Karpas-422 (cell line): ENCODE measurements around the gene R3HDML. TPM values are rescaled to one million over a fixed set of nuclear protein-coding genes. Genes with fewer than 3 reads are reported as not detected.

Experiments used
- DNase-seq: peaks from one replicate; pipeline ENCODE4 v3.0.0-alpha.2; 2015
- H2AFZ ChIP-seq: fragments of 200-600 bp; sonication (generic); 2 replicates; pipeline ENCODE4 v1.6.1; 2014; ENCODE audit warnings: antibody characterized with exemption, low read length, mixed read lengths
- H3K27ac ChIP-seq: fragments of 200-600 bp; sonication (generic); 2 replicates; pipeline ENCODE4 v1.5.1; 2014; ENCODE audit warnings: mild to moderate bottlenecking, low read length, moderate library complexity
- H3K27me3 ChIP-seq: fragments of 200-600 bp; sonication (generic); 2 replicates; pipeline ENCODE4 v1.6.1; 2014; ENCODE audit warnings: low read length, mixed read lengths
- H3K36me3 ChIP-seq: fragments of 200-600 bp; sonication (generic); 2 replicates; pipeline ENCODE4 v1.6.1; 2014; ENCODE audit warnings: low read length, mixed read lengths; ENCODE audit not compliant: insufficient read depth
- H3K4me1 ChIP-seq: fragments of 200-600 bp; sonication (generic); 2 replicates; pipeline ENCODE4 v1.6.1; 2014; ENCODE audit warnings: mild to moderate bottlenecking, low read length, mixed read lengths
- H3K4me2 ChIP-seq: fragments of 200-600 bp; sonication (generic); 2 replicates; pipeline ENCODE4 v1.6.1; 2014; ENCODE audit warnings: low read length, low read depth, mild to moderate bottlenecking; ENCODE audit not compliant: poor library complexity, severe bottlenecking
- H3K4me3 ChIP-seq: fragments of 200-600 bp; sonication (generic); 2 replicates; pipeline ENCODE4 v1.5.1; 2014; ENCODE audit warnings: mild to moderate bottlenecking, antibody characterized with exemption, low read length, mixed read lengths
- H3K79me2 ChIP-seq: fragments of 200-600 bp; sonication (generic); 2 replicates; pipeline ENCODE4 v1.6.1; 2014; ENCODE audit warnings: mild to moderate bottlenecking, low read length, mixed read lengths
- H3K9ac ChIP-seq: fragments of 200-600 bp; sonication (generic); 2 replicates; pipeline ENCODE4 v1.6.0; 2014; ENCODE audit warnings: low read length
- H3K9me2 ChIP-seq: fragments of 200-600 bp; sonication (generic), shearing (Covaris generic); replicated peaks from 2 replicates; pipeline ENCODE4 v1.6.0; 2014; ENCODE audit warnings: mild to moderate bottlenecking, low read length, moderate library complexity; ENCODE audit not compliant: insufficient read depth
- H3K9me3 ChIP-seq: fragments of 300-700, 200-600 bp; sonication (generic); 2 replicates; pipeline ENCODE4 v1.6.1; 2014; ENCODE audit warnings: low read length, mixed read lengths
- H4K20me1 ChIP-seq: fragments of 200-600 bp; sonication (generic); 2 replicates; pipeline ENCODE4 v1.6.1; 2014; ENCODE audit warnings: mild to moderate bottlenecking, antibody characterized with exemption, low read length, low read depth; ENCODE audit not compliant: insufficient read depth
- total RNA-seq: library from RNA; depleted of rRNA; stranded (reverse); fragments of >200 nt; shearing (Covaris generic); gene quantifications from 2 replicates; pipeline ENCODE4 v1.2.3, GENCODE V29; 2014; ENCODE audit warnings: low replicate concordance

Gene R3HDML
- total RNA-seq, 1 experiment from 2014 or later: not detected

DNA sequence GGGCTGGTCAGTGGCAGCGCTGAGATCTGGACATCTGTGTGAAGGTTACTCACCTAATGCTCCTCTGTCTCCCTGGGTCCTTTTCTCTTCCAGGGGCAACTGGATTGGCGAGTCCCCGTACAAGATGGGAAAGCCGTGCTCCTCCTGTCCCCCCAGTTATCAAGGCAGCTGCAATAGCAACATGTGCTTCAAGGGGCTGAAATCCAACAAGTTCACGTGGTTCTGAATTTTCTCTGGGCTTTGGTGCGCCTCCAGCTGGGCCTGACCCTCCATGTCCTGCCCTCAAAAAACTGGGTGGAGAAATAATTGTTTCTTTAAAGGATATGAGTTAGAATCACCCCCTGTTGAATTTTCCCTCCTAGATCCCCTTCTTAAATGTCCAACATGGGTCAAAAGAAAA lies 13.7 kb downstream of the R3HDML start:
- no peaks in the 10 kb centered on the region for H3K9me3 ChIP-seq
- no peaks in the 10 kb centered on the region for H3K4me1 ChIP-seq
- no peaks in the 10 kb centered on the region for H3K9me2 ChIP-seq
- no peaks in the 10 kb centered on the region for H4K20me1 ChIP-seq
- H3K27ac ChIP-seq: no peak overlapping the region
- no peak overlapping the region for H3K4me3 ChIP-seq
- H2AFZ ChIP-seq: no peak overlapping the region
- no peaks in the 10 kb centered on the region for H3K36me3 ChIP-seq
- no peak overlapping the region for H3K9ac ChIP-seq
- H3K79me2 ChIP-seq: no peaks in the 10 kb centered on the region
- H3K27me3 ChIP-seq: no peaks in the 10 kb centered on the region
- no peak for DNase-seq
- H3K4me2 ChIP-seq: no peak overlapping the region

DNA sequence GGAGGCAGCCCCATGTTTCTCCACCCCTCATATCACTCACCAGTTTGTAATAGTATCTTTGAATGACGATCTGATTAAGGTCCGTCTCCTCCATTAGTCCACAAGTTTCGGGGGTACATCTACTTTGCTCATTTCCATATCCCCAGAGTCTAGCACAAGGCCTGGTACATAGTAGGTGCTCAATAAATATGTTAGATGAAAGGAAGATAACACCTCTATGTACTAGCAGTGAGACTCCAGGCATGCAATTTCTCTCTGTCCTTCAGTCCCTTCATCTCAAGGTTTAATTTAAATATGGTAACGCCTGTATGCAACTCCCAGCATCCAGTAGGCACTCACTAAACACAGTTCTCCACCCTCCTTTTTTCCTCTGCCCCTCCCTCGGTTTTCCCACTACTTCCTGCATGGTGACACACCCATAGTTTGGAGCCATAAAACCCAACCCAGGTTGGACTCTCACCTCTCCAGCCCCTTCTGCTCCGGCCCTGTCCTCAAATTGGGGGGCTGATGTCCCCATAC lies 18.2 kb downstream of the R3HDML start:
- H4K20me1 ChIP-seq: no peaks in the 10 kb centered on the region
- H3K4me2 ChIP-seq: no peak overlapping the region

DNA sequence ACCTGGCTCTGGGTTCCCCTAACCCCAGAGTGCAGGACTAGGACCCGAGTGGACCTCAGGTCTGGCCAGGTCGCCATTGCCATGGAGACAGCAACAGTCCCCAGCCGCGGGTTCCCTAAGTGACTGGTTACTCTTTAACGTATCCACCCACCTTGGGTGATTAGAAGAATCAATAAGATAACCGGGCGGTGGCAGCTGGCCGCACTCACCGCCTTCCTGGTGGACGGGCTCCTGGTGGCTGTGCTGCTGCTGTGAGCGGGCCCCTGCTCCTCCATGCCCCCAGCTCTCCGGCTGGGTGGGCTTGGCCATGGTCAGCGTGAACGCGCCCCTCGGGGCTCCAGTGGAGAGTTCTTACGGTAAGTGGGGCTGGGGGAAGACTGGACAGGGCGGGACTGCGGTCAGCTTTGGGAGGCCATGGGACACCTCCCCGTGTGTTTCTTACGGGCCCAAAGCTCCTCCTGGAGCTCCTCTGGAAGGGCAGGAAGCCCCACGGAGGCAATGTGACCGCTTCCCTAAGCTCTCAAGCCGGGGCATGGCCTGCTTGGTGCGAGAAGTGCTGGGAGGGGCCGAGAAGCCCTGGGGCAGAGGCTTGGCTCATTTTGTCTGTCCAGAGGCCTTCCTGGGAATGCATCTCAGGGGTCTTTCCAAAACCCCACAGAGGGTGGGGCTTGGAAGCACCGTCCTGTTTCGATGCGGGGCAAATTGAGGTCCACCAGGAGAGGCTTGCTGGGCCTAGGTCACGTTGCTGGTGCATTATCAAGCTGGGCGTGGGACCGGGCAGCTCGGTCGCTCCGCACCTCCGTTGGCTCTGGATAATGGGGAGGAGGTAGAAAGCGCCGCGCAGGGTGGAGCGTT lies 18.9 kb downstream of the R3HDML start, which contains the start of gene HNF4A:
Gene HNF4A, plus strand, starts transcription at position 202 of the 855 bp plus-strand sequence. Its CDS starts 106 bp downstream, at position 308.
- H2AFZ ChIP-seq: no peak within 1 kb of the TSS
- no peaks in the 10 kb centered on the region for H3K4me1 ChIP-seq
- H3K9ac ChIP-seq: no peak within 1 kb of the TSS
- no peaks in the 10 kb centered on the region for H4K20me1 ChIP-seq
- H3K4me3 ChIP-seq: no peak within 1 kb of the TSS
- no peaks in the 10 kb centered on the region for H3K9me3 ChIP-seq
- no peak within 1 kb of the TSS for H3K4me2 ChIP-seq
- H3K36me3 ChIP-seq: no peaks in the 10 kb centered on the region
- H3K27ac ChIP-seq: no peak within 1 kb of the TSS
- no peaks in the 10 kb centered on the region for H3K79me2 ChIP-seq
- H3K27me3 ChIP-seq: no peaks in the 10 kb centered on the region
- H3K9me2 ChIP-seq: no peaks in the 10 kb centered on the region
- no peak for DNase-seq

More for the DNA sequence above, 18.2 kb downstream of the R3HDML start:
- H3K9me3 ChIP-seq: no peaks in the 10 kb centered on the region
- H3K9ac ChIP-seq: no peak overlapping the region
- no peaks in the 10 kb centered on the region for H3K9me2 ChIP-seq
- H3K79me2 ChIP-seq: no peaks in the 10 kb centered on the region
- H3K27ac ChIP-seq: no peak overlapping the region
- DNase-seq: no peak
- no peaks in the 10 kb centered on the region for H3K27me3 ChIP-seq
- H3K4me1 ChIP-seq: no peaks in the 10 kb centered on the region
- no peak overlapping the region for H2AFZ ChIP-seq
- no peaks in the 10 kb centered on the region for H3K36me3 ChIP-seq
- no peak overlapping the region for H3K4me3 ChIP-seq

DNA sequence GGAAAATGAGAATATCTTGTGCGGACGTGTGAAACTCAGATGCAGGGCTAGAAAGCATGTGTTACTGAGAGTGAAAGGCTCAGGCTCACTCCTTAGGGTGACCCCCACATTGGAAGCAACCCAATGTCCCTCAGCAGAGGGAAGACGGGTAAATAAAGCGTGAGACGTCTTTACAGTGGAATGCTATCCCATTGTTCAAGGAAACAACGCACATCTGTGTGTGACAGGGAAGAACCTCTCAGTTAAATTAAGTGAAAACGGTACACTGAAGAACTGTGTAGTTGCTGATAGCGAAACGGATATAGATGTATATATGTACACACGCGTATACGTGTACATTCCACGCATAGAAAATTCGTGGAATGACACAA lies 19.5 kb downstream of the R3HDML start:
- Histone ChIP-seq H3K4me1 (no peaks in the 10 kb centered on the region), H3K4me2 (no peak overlapping the region), H2AFZ (no peak overlapping the region), H3K9ac (no peak overlapping the region), H3K79me2 (no peaks in the 10 kb centered on the region), H3K36me3 (no peaks in the 10 kb centered on the region), H3K27ac (no peak overlapping the region), H3K9me2 (no peaks in the 10 kb centered on the region), H3K9me3 (no peaks in the 10 kb centered on the region), H4K20me1 (no peaks in the 10 kb centered on the region), H3K27me3 (no peaks in the 10 kb centered on the region), H3K4me3 (no peak overlapping the region)
- no peak for DNase-seq

DNA sequence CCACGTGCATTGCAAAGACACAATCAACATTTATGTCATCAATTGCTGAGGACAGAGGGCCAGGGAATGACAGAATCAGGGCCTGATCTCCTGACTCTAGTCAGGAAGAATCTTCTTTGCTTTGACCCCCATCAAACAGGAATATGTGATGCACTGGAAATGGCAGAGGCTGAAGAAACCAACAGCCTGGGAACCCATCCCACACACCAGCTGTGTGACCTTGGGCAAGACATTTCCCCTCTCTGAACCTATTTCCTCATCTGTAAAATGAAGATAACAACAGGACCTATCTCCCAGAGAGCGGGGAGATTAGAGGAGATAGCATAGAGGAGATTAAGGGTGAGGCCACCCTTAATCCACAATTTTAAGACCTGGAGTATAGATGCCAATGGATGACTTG lies 20.2 kb downstream of the R3HDML start:
- no peak for DNase-seq
- Histone ChIP-seq H3K4me2 (no peak overlapping the region), H3K79me2 (no peaks in the 10 kb centered on the region), H3K9me3 (no peaks in the 10 kb centered on the region), H3K27me3 (no peaks in the 10 kb centered on the region), H4K20me1 (no peaks in the 10 kb centered on the region), H3K4me3 (no peak overlapping the region), H3K9me2 (no peaks in the 10 kb centered on the region), H3K4me1 (no peaks in the 10 kb centered on the region), H3K36me3 (no peaks in the 10 kb centered on the region), H2AFZ (no peak overlapping the region), H3K27ac (no peak overlapping the region), H3K9ac (no peak overlapping the region)

DNA sequence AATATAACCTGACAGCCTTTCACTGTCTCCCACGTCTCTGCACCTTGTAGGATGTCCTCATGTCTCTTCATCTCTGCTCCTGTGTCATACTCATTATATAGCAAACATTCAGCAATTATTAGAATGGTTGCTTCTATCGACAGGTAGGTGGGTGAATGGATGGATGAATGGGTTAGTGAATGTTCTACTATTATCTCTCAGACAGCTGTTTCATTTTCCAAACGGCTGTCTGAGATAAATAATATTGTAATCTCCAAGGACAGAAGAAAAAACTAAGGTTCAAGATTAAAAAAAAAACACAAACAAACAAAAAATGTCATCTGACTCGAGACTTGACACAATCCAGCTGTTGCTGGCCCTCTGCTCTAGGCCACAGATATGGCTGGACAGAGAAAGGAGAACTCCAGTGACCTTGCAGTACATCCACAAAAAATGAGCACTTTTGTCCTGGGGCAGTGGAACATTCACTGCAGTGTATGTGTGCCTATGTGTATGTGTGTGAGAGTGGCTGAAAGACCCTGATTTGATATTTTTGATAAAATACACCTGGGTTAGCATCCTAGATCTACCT lies 20.8 kb downstream of the R3HDML start:
- H3K9me2 ChIP-seq: no peaks in the 10 kb centered on the region
- no peaks in the 10 kb centered on the region for H3K36me3 ChIP-seq
- H4K20me1 ChIP-seq: no peaks in the 10 kb centered on the region
- no peak overlapping the region for H3K4me2 ChIP-seq
- H3K4me1 ChIP-seq: no peaks in the 10 kb centered on the region
- H3K79me2 ChIP-seq: no peaks in the 10 kb centered on the region
- H3K27me3 ChIP-seq: no peaks in the 10 kb centered on the region
- no peak overlapping the region for H3K4me3 ChIP-seq
- no peak overlapping the region for H2AFZ ChIP-seq
- no peak overlapping the region for H3K27ac ChIP-seq
- no peak overlapping the region for H3K9ac ChIP-seq
- H3K9me3 ChIP-seq: no peaks in the 10 kb centered on the region
- DNase-seq: no peak

DNA sequence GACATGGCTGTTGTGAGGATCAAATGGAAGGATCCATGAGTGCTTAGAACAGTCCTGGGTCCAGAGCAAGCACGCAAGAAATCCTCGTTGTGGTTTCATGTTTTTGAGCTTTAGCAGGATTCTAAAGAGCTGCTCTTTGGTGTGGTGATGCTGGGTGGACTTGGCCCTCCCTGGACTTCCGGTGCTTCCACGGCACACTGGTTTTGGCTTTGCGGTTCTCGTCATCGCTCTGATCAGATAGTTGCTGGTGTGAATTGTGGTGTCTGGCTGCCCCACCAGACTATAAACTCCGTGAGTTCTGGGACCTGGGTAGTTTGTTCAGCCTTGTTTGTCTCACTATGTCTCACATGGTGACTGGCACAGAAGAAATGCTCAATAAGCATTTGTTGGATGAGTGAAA lies 21.9 kb downstream of the R3HDML start:
- H3K4me1 ChIP-seq: no peaks in the 10 kb centered on the region
- H3K4me3 ChIP-seq: no peak overlapping the region
- H3K27ac ChIP-seq: no peak overlapping the region
- H3K9me3 ChIP-seq: no peaks in the 10 kb centered on the region
- no peak for DNase-seq
- no peaks in the 10 kb centered on the region for H3K9me2 ChIP-seq
- H3K79me2 ChIP-seq: no peaks in the 10 kb centered on the region
- H4K20me1 ChIP-seq: no peaks in the 10 kb centered on the region
- no peaks in the 10 kb centered on the region for H3K27me3 ChIP-seq
- no peaks in the 10 kb centered on the region for H3K36me3 ChIP-seq
- H2AFZ ChIP-seq: no peak overlapping the region
- H3K9ac ChIP-seq: no peak overlapping the region
- no peak overlapping the region for H3K4me2 ChIP-seq

DNA sequence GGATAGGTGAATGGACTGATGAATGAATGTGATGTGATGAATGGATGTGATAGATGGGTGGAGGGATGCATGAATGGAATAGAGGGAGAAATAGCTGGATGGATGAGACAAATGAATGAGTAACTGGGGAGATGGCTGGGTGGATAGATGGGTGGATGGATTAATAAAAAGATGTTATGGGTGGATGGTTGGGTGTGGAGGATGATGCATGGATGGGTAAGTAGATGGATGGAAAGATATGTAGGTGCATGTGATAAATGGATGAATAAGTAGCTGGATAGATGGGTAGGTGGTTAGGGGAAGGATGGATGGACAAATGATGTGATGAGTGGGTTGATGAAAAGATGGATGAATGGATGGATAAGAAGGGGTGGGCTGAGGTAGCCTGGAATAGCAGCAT lies 23.4 kb downstream of the R3HDML start:
- Histone ChIP-seq H3K79me2 (no peaks in the 10 kb centered on the region), H3K4me1 (no peaks in the 10 kb centered on the region), H3K4me2 (no peak overlapping the region), H3K9me3 (no peaks in the 10 kb centered on the region), H3K9me2 (no peaks in the 10 kb centered on the region), H3K4me3 (no peak overlapping the region), H3K9ac (no peak overlapping the region), H2AFZ (no peak overlapping the region), H3K36me3 (no peaks in the 10 kb centered on the region), H3K27ac (no peak overlapping the region), H4K20me1 (no peaks in the 10 kb centered on the region), H3K27me3 (no peaks in the 10 kb centered on the region)
- DNase-seq: no peak
